GM19023 (cell line): ENCODE data around the gene WIPI1.
A peak's percentile ranks its signal among the peaks of the same experiment; 100 is the strongest.

Experiments
- ATAC-seq: cut with Tn5 transposase; IDR thresholded peaks from one replicate; pipeline ENCODE4 v1.9.1; 2021; ENCODE audit warnings: mild to moderate bottlenecking, moderate library complexity; ENCODE audit not compliant: unreplicated experiment

Gene WIPI1

DNA sequence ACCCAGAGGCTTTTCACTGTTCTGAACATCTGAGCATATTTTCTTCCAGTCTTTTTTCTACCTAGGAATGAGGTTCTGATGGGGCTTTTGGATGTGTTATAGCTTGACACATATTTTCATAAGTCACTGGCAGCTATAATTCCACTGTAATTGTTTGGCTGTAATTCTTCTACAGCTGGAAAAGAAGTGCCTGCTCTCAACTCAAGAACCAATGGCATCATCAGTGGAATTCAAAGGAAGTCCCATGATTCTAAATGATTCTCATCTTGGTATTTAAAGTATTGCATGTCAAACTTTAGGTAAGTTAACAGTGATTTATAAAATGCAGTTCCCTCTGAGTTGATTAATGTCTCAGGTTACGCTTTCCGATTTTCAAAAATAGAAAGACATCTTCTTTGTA, 16.8 kb downstream of the WIPI1 start:
- ATAC-seq: no peak

DNA sequence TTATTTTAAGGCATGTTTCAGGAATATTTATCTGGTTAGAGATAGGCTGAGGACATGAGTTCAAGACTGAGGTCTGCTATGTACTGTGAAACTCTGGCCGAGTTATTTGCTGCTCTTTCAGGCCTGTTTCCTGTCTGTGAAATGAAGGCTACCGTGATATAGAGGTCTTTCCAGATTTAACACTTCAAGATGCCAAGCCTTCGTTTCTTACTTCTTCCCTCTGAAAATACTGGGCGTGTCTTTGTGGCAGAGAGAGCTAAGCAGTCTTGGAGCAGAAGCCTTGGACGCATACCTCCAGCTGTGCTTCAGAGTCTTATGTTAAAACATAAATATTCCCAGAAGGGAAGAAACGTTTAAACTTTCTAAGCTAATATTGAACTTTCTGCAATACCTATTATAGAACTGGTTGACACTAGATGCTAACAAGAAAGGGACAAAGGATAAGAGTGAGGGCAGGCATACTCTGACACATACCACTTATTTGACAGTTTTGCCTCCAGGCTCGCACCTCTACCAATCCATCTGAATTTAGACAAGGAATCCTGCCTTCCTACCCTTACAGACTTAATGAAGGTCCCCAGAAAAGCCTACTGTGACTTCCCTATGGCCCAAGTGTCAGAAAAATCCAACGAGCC, 17.5 kb downstream of the WIPI1 start:
- no peak for ATAC-seq

DNA sequence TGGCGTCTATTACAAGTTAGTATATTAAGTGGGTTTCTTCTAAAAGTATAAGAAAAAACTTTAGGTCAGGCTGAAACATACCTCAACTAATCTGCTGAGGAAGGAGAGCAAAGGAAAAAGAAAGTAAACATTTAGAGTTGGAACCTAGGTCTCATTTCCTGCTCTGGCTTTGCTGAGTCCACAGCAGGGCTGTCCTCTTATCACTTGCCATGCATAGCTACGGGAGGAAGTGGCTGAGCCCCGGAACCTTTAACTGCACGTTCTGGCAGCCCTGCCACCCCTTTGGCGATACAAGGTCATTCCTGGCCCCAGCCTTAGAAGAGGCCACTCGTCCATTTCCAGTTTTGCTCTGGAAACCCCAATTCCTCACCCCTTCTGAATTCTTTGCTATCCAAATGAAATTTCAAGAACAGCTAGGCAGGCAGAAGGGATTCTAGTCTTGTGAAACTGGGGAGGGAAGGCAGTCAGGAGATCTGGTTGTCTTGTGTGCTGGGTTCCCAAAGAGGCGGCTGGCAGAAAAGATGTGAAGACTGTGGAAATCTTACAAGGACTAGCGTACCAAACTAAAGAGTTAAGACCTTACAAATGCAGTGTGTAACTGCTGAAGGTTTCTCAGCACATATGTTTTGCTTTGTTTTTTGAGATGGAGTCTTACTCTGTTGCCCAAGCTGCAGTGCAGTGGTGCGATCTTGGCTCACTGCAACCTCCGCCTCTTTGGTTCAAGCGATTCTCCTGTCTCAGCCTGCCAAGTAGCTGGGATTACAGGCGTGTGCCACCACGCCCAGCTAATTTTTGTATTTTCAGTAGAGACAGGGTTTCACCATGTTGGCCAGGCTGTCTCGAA, 19.1 kb downstream of the WIPI1 start:
- no peak for ATAC-seq

DNA sequence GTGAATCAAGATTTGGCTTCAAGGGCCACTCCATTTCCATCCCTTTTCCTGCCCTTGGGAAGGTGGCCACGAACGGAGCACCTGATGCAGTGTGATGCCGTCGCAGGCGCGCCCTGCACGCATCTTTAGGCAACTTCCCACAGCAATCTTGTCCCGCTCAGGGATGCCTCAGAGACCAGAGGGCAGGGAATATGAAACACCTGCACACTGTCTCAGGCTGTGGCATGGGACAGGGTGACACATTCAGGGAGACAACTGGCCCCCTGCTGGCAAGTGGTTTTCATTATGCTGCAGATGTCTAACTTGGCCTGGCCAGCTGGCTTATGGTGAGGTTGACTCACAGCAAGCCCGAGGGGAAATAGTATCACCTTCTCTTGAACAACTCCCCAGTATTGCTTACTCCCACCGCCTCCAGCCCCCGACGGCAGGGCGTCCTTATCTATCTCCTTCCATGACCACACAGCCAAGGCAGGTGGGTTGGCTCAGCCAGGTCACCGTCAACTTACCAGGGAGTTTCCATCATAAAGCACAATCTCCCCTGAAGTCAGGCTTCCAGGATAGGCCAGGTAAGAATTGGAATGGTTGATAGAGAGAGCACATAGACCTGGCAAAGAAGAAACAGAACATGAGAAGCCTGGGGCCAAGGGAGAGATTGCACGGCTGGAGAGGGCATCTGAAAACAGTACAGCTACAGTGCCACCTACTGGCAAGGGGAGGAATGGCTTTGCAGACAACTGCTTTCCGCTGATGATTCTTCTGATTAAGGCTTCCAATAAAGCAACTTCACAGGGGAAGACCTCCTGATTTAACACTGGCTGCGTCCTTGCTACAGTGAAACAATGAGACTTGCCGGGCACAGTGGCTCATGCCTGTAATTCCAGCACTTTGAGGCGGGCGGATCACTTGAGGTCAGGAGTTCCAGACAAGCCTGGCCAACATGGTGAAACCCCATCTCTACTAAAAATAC, 21.1 kb downstream of the WIPI1 start:
- peak; percentile 71 for ATAC-seq

DNA sequence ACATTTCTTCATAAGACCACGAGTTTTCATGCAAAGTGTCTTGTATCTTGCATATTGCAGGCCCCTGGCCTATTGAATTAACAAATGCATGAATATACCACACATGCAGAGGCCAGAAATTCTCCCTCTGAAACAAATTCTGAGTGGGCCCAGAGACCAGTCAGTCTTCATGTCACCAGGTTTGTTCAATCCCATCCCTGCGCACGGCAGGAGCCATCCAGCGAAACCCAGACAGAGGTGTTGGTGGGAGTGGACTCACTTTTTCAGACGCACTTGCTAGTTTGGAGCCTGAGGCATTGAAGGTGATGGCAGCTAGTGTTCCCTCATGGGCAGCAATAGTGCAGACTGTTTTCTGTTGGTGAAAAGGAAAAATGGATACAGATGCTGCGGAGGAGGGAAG, 21.9 kb downstream of the WIPI1 start:
- ATAC-seq: no peak

DNA sequence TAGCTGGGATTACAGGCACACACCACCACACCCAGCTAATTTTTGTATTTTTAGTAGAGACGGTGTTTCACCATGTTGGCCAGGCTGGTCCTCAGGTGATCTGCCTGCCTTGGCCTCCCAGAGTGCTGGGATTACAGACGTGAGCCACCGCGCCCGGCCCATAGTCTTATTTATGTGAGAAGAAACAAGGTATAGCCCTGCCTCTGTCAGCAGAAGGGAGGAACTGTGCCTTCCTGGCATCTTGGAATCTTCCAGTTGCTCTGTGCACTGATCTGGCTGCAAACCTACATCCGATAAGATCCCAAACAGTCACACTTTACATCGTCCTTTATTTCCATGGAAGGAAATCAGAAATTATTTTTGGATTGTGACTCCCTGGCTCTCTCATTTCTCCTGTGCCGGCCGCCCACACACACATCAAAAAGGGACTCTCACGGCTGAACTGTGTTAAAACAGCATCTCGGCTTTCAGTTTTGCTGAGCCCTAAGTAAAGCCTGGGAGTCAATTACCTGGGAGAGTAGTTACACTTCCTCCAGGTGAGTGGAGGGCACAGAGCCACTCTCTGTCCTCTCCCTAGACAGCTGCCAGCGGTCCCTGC, 23.3 kb downstream of the WIPI1 start:
- no peak for ATAC-seq

DNA sequence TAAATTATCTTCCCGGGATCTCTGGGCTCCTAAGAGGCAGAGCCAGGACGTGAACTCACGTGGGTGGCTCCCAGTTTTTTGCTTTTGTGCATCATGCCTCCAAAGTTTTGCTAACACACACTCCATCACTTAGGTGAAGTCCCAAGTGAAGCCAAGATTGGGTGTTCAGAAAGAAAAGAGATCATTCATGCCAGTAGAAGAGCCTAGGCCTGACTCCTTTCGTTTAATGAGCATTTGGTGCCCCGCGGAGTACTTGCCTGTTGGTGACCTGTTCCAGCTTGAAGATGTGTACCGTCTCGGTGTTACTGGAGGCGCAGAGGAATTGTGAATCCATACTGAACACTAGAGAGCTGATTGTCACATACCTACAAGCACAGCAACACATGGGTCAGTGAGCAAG, 24.1 kb downstream of the WIPI1 start:
- ATAC-seq: no peak

DNA sequence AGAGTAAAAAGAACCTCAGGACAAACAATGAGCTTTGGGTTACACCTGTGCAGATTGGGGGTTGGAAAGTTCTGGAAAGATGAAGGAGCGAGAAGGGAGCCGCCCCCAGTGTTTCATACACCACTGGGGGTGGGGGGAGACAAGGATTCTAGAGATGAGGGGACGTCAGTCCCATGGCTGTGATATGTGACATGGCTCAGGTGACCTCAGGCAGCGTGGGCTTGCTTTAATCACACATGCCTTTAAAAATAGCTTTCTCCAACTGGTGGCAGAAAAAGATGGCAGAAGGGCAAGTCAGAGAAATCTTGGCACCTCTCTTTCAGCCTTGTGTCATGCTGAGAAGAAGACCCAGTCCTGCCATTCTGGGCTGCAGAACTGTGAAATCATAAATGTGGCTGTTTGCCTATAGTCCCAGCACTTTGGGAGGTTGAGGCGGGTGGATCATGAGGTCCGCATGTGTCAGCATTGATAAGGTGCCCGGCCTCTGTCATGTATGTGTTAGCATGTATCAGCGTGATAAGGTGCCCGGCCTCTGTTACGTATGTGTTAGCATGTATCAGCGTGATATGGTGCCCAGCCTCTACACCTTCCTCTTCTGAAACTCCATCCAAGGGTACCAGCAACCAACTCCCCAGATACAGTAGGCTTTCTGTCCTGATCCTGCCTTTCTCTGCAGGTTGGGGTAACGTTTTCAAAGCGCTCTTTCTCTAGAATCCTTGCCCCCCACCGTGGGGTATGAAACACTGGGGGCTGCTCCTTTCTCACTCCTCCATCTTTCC, 25.0 kb downstream of the WIPI1 start:
- no peak for ATAC-seq

DNA sequence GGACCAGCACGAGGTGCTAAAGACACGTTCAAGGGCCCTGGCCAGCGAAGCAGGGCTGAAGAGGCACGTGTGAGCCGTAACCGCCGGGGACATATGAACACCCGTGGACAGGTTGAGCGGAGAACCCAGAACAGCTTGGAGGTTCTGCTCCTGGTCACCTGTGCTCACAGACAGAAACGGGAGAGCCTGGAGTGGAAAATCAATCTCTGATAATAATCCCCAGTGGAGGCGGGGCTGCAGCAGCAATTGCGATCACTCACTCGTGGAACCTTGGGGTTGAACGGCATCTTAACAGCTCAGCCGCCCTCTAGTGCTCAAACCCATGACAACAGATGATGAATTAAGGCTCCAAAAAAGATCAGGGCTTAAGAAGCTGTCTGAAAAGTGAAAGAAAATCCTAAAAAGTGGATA, 25.6 kb downstream of the WIPI1 start:
- ATAC-seq: no peak

DNA sequence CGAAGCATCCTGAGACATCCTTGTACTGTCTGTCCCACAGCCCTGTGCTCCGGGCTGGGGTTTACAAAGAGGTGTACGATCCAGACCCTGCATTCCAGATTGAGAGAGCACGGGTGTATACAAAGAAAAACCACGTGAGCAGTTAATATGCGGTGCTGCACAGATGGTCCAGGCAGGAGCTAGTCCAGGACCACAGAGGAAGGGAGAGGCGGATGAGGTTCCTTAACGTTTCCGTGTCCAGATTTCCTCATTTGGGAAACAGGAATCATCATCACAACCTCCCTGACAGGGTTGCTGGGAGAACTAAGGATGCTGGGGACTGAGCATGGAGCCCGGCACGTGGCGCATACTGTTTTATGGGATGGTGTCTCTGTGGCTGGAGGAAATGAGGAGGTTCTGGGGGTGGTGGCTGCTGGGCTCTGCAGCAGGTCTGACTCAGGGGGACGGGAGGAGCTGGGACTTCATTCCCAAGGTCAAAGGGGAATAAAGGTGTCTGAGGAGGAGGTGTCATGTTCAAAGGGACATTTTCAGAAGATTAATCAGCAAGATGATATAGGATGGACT, 26.2 kb downstream of the WIPI1 start:
- ATAC-seq: no peak

DNA sequence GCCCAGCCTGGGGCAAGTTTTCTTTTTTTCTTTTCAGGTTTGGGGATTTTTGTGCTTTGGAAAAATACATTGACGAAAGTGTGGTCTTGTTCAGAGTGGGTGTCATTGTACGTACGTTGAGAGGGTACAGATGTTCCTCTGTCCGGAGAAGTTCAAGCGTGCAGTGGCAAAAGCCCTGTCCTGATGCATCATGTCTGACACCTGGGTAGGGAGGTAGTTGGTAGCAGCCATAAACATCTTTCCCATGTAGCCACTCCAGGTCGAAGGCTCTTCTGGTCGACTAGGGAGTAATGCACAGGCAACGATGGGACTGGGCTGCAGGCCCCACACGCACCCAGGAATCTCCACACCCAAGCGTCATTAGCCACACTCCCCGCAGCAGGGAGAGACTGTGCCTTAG, 27.4 kb downstream of the WIPI1 start:
- ATAC-seq: no peak

DNA sequence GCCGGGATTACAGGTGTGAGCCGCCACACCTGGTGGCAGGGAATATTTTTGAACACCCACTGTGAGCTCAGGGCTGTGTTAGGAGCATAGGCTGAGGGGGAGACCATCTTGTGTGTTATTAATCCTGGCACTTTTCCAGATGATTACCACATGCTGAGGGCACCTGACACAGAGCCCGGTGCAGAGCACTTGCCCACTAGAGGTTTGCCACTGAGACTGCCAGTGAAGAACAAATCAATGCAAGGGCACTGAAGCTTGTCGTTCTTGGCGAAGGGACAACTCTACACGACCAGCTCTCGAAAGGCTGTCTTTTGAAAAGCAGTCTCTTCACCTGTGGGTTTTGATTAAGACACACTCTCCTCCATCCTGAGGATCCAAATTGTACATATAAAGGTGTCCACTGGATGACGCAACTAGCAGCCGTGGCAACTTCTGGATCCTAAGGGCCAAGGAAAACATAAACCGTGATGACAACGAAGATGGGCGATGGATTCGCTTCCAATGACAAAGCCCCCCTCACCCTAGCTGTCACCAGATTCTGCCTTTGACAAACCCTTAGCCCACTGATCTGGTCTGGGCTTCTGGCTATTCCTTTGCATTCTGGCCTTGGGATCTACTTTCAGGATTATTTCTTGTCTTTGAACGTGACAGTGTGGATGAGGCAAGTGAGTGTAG, 28.7 kb downstream of the WIPI1 start:
- no peak for ATAC-seq

DNA sequence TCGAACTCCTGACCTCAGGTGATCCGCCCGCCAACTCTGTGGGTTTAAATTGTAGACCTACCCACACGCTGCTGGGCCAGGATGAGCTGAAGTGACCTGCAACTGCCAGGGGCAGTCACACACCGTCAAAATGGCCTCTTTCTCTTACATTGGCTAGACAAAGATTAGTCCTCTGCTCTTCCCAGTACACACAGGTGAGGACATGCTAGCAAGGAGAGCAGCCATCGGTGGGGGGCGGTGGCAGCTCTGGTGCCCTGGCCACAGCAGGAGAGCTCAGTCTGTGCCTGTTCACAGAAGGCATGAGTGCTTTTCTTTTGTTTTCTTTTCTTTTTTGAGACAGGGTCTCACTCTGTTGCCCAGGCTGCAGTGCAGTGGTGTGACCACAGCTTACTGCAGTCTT, 29.7 kb downstream of the WIPI1 start:
- ATAC-seq: no peak

DNA sequence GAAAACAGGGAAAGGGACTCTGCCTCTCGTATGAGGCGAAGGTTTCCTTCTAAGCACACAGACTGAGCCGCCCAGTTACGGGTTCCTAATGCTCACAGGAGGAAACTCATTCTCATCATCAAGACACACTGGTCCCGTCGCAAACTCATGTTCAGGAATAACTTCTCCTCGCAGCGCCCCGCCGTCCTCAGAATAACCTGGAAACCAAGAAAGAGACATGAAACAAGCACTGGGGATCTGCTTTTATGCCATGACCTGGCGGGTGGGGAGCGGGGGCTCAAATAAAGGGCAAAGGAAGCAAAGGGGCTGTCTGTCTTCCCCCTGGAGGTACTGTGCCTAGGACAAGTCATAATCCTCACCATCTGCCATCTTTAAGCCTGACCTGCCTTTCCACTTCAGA, 31.3 kb downstream of the WIPI1 start:
- ATAC-seq: no peak

DNA sequence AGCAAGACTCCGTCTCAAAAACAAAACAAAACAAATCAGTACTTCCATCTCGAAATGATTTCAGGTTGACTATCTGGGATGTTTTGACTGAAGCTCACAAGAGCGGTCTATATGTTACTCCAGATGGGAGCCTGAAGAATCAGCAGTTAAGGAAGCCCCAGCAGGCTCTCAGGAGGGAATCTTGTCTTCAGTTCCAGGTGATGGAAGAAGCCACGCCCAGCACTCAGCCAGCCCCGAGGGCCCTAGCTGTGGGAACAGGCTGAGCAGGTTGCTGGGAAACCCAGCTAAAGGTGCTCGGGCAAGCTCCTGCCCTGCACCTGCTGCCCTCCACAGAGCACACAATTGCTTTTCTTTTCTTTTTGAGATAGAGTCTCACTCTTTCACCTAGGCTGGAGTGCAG, 32.4 kb downstream of the WIPI1 start:
- no peak for ATAC-seq

DNA sequence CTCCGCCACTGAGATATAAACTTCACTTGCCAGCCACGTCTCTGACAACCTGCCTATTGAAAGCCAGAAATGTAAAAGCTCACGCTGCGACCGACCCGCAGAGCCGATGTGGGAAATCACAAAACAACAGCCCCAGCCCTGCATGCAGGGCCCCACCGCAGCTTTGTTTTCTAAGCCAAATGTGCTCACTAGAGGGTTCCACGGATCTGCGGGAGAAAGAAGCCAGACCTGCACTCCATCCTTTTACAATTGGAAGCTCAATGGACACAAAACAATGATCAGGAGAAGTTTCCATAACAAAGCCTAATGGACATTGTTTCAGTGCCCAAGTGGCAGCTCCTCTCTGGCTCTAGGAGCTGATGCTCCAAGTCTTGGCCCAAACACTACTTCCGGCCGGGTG, 33.1 kb downstream of the WIPI1 start:
- no peak for ATAC-seq

DNA sequence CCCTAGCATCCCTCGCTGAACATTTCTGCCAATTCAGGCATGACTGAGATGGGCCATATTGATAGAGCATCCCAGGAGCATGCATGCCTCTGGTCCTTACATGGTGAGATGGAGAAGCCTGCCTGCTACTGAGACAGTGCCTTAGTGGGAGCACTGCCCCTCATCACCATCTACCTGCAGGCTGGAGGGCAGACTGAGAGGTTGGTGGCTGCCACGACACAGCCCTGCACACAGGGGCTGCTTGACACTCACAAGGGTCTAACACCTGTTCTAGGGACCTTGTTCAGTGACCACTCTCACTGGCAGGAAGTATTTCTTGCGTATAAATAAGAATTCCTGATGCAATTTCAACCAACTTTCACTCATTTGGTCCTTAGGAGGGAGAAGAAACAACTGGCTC, 34.0 kb downstream of the WIPI1 start:
- ATAC-seq: no peak

DNA sequence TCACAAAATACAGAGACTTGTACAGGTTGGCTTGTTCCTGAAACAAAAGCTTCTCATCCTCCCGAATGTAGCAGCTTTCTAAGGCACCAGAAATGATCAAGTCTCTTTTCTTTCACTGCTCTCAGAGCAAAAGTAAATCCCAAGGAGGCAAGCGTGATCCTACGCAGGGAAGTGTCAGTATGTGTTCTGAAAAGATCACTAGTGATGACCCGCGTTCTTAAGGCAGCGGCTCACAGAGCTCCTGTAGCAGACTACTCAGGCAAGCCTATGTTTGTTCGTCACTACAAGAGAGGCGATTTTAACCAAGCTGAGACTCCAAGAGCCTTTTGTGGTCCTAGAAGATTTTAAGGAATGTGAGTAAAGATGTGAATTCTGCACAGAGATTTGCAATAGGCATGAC, 34.5 kb downstream of the WIPI1 start:
- no peak for ATAC-seq

DNA sequence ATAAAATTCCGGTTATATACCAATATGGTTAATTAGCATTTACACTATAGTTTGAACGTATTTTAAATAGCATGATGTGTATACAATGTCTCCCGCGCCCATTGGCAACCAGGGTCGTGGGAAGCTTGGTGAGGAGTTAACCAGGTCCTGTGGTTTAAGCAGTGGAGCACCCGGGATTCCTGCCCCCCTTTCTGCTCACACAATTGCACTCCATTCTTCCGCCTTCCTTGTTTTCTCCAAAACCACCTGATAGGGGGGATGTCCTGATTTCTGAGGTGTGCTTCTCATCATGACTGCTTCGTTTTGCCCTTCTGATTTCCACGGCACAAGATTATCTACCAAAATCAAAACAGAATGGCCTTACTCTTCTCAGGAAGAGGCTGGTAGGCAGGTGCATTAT, 35.8 kb downstream of the WIPI1 start:
- ATAC-seq: no peak
